Heart left ventricle (tissue), 16 donors: ENCODE results near the gene KCNJ6. TPM values are rescaled to one million over a fixed set of nuclear protein-coding genes. Genes with fewer than 3 reads are reported as not detected.

Source experiments
- ATAC-seq, 4 donors: fragments of 200-7000 bp; cut with Tn5 transposase; one replicate each; pipeline ENCODE4 v1.9.1; 2020 to 2022; ENCODE audit warnings: moderate library complexity in 4 of 4, mild to moderate bottlenecking in 3 of 4, moderate number of reproducible peaks in 1 of 4
- DNase-seq, 5 donors: peaks; one replicate each; pipeline ENCODE4 v3.0.0-alpha.2; 2020
- H3K27ac ChIP-seq, 12 donors: fragments of 200-600 bp; sonication (generic) in 4 of 12; one replicate each; pipeline versions ENCODE4 v1.5.0 to v1.8.0; 2016 to 2022; ENCODE audit warnings: mild to moderate bottlenecking in 2 of 12
- H3K27me3 ChIP-seq, 9 donors: fragments of 200-600 bp; sonication (generic) in 2 of 9; one replicate each; pipeline versions ENCODE4 v1.5.1 to v1.8.0; 2016 to 2022; ENCODE audit warnings: mild to moderate bottlenecking in 3 of 9
- H3K36me3 ChIP-seq, 9 donors: fragments of 200-600 bp; sonication (generic) in 2 of 9; one replicate each; pipeline versions ENCODE4 v1.5.0 to v1.8.0; 2018 to 2022; ENCODE audit warnings: mild to moderate bottlenecking in 2 of 9
- H3K4me1 ChIP-seq, 12 donors: fragments of 200-600 bp; sonication (generic) in 4 of 12; one replicate each; pipeline versions ENCODE4 v1.5.0 to v1.8.0; 2016 to 2022; ENCODE audit warnings: mild to moderate bottlenecking in 3 of 12
- H3K4me3 ChIP-seq, 12 donors: fragments of 200-600 bp; sonication (generic) in 4 of 12; one replicate each; pipeline versions ENCODE4 v1.5.0 to v1.8.0; 2017 to 2022; ENCODE audit warnings: mild to moderate bottlenecking in 9 of 12, moderate library complexity in 4 of 12
- H3K9me3 ChIP-seq, 12 donors: fragments of 200-600 bp; sonication (generic) in 4 of 12; one replicate each; pipeline versions ENCODE4 v1.5.0 to v1.8.0; 2016 to 2022; ENCODE audit warnings: mild to moderate bottlenecking in 1 of 12
- POLR2A ChIP-seq, 2 donors: fragments of 450-650 bp; IDR thresholded peaks; one replicate each; pipeline ENCODE4 v1.6.1; 2017; ENCODE audit warnings: antibody characterized with exemption in 2 of 2, mild to moderate bottlenecking in 2 of 2, moderate library complexity in 2 of 2
- WGBS, 4 donors: extraction: QIAGEN DNeasy Blood & Tissue Kit in 2 of 4; methylation state at CpG; one replicate each; pipeline versions ENCODE4 v1.1.5 to v1.1.7; 2013 to 2018; 5-methylcytosine and 5-hydroxymethylcytosine counted together
- intact Hi-C, 10 donors: fragments of 100-400 bp; cut with DNase I; formaldehyde crosslinking; loops; one replicate each; pipeline versions ENCODE4 v1.11.1 to v1.14.2; 2022
- polyA plus RNA-seq, 2 donors: library from polyadenylated mRNA; stranded (reverse); fragments of 200-250 nt; gene quantifications; one replicate each; pipeline ENCODE4 v1.2.3, GENCODE V29; 2013
- total RNA-seq, 9 donors: library from RNA; depleted of rRNA in 2 of 9; stranded (reverse); fragments of >200 nt in 2 of 9; fragmentation: NEBNext Ultra II Directional in 3 of 9; extraction: Animal tissue kit (Norgen Biotek cat#: 25700) in 3 of 9; gene quantifications; one replicate each; pipeline versions ENCODE4 v1.1.0 to v1.2.4, GENCODE V29; 2016 to 2023
- TF ChIP-seq, protein P1 (sequence below), 12 donors: fragments of 200-600 bp; sonication (generic) in 4 of 12; IDR thresholded peaks; one replicate each; pipeline versions ENCODE4 v1.5.0 to v1.8.0; 2018 to 2022; ENCODE audit warnings: antibody characterized with exemption in 12 of 12, mild to moderate bottlenecking in 5 of 12
- donor health status: ischemic (EF 13 %, LVEDD 7.1; RV severe dilation, severe dysfunction).
- donor health status: healthy with polysubstance abuse.
- donor health status: DM: no; HTN: yes; CAD: no.
- donor health status: DM: no; HTN: no; CAD: no.
- donor health status: ischemic (EF 25% LVEDD 6.9; RV normal size, moderate dysfunction).
- donor health status: ischemic (EF 25% LVEDD 5.7; RV mildly dilated, moderate dysfunction).
- donor health status: healthy.
- donor health status: DM: yes; HTN: yes; CAD: no.
- donor health status: ischemic (EF 35%, LVEDD 5.7; RV mildly dilated, moderate dysfunction).
- donor health status: nonischemic (EF 11% LVEDD 7.7; RV severe dilation, severe dysfunction).
- donor health status: DM: yes; HTN: yes; CAD: no.
- donor health status: PGD.
- donor health status: ischemic (EF 29% LVEDD 5.4; RV normal size, mild dysfunction).
- donor health status: nonischemic (EF 23%, LVEDD 6.1; RV moderate dilation, normal function).

KCNJ6 gene
- total and polyA plus RNA-seq, 11 donors, result not detected

DNA sequence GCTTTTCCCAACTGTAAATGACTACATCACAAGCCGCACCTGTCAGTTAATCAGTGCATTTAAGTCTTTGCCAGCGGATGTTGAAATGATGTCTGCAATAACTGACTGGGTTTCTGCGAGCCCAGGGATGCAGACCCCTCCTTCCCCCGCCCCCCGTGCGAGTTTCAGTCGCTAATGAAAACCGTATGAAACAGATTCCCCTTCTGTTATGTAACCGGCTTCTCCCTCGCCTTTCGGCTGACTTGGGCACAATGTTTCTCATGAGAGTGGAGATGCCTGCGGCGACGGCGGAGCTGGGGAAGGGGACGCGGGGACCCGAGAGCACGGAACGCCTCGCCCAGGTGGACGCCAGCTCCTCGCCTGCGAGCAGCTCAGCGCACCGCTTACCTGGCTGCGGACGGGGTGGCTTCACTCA lies 753 bp downstream of the KCNJ6 start:
- H3K27me3 ChIP-seq, result peaks cover 16 to 82% (median 28%) of the 10 kb centered on the region in 9 donors
- intact Hi-C loops, result loop anchor here in 8 of 10 donors (5.0 to 10.0 kb wide), 4 partner anchors 201 to 212 kb away; no protein-coding TSS in a partner anchor
- WGBS, 4 donors, result 3 to 6% (median 4%) methylated on average over 18 to 28 of the region's 28 CpGs
- ATAC-seq, result no peak
- peak overlapping the region in 8 of 12 donors; percentile 8 to 42 (median 27) for H3K4me3 ChIP-seq
- H3K27ac ChIP-seq, result no peak overlapping the region
- no peaks in the 10 kb centered on the region for H3K9me3 ChIP-seq
- no peaks in the 10 kb centered on the region for H3K36me3 ChIP-seq
- H3K4me1 ChIP-seq, result peaks cover 0 to 21% (median 13%) of the 10 kb centered on the region in 12 donors
- DNase-seq, result no peak
- TF ChIP-seq, protein P1, sequence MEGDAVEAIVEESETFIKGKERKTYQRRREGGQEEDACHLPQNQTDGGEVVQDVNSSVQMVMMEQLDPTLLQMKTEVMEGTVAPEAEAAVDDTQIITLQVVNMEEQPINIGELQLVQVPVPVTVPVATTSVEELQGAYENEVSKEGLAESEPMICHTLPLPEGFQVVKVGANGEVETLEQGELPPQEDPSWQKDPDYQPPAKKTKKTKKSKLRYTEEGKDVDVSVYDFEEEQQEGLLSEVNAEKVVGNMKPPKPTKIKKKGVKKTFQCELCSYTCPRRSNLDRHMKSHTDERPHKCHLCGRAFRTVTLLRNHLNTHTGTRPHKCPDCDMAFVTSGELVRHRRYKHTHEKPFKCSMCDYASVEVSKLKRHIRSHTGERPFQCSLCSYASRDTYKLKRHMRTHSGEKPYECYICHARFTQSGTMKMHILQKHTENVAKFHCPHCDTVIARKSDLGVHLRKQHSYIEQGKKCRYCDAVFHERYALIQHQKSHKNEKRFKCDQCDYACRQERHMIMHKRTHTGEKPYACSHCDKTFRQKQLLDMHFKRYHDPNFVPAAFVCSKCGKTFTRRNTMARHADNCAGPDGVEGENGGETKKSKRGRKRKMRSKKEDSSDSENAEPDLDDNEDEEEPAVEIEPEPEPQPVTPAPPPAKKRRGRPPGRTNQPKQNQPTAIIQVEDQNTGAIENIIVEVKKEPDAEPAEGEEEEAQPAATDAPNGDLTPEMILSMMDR (IDR thresholded peaks at IDR 0.05), result no peak
- TF ChIP-seq POLR2A (IDR thresholded peaks at IDR 0.05), result no peak

DNA sequence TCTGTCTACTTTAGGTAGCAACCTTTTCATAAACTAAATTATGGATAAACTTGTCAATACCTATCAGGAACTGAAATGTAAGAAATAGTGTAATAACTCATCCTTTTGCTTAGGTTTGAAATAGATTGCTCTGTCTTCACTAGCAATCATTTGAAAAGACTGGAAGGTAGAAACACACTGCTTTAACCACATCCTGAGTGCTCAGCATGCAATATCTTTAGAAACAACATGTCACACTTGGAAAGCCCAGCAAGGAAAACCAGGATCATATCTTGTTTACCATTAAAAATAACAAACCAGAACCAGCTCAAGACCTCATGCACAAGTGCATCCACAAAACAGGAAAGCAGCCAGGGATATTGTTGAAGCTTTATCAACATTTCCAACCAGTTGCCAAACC lies 3.6 kb downstream of the KCNJ6 start:
- Histone ChIP-seq H3K4me1 (peaks cover 0 to 21% (median 13%) of the 10 kb centered on the region in 12 donors), H3K27ac (no peak overlapping the region), H3K9me3 (no peaks in the 10 kb centered on the region), H3K27me3 (peaks cover 16 to 75% (median 28%) of the 10 kb centered on the region in 9 donors), H3K4me3 (no peak overlapping the region), H3K36me3 (no peaks in the 10 kb centered on the region)
- intact Hi-C loops, result loop anchor here in 2 of 10 donors (10.0 kb wide), 2 partner anchors 198 to 212 kb away; no protein-coding TSS in a partner anchor
- DNase-seq (no peak), ATAC-seq (no peak)
- TF ChIP-seq, protein P1 (IDR thresholded peaks at IDR 0.05), result no peak
- TF ChIP-seq POLR2A (IDR thresholded peaks at IDR 0.05), result no peak

GRCh38 chr21:37909936-37910335 lies 6.3 kb downstream of the KCNJ6 start:
- Histone ChIP-seq H3K4me1 (peaks cover 0 to 7% (median 0%) of the 10 kb centered on the region in 12 donors), H3K9me3 (no peaks in the 10 kb centered on the region), H3K27me3 (peaks cover under 1 to 59% (median 13%) of the 10 kb centered on the region in 9 donors), H3K27ac (no peak overlapping the region), H3K36me3 (no peaks in the 10 kb centered on the region), H3K4me3 (no peak overlapping the region)
- intact Hi-C loops, result loop anchor here in 3 of 10 donors (10.0 kb wide), 2 partner anchors 195 to 215 kb away; no protein-coding TSS in a partner anchor
- ATAC-seq (no peak), DNase-seq (no peak)
- no peak for TF ChIP-seq POLR2A (IDR thresholded peaks at IDR 0.05)
- TF ChIP-seq, protein P1 (IDR thresholded peaks at IDR 0.05), result no peak
- WGBS, 4 donors, result 57 to 86% (median 80%) methylated on average over 6 of the region's 6 CpGs

- no peaks in the 10 kb centered on the region for H3K36me3 ChIP-seq
- H3K9me3 ChIP-seq, result no peaks in the 10 kb centered on the region
- TF ChIP-seq, protein P1 (IDR thresholded peaks at IDR 0.05), result no peak
- no peak for TF ChIP-seq POLR2A (IDR thresholded peaks at IDR 0.05)
- peaks cover 0 to 49% (median 7%) of the 10 kb centered on the region in 9 donors for H3K27me3 ChIP-seq
- 80 to 90% (median 85%) methylated on average over 2 of the region's 2 CpGs for WGBS, 4 donors
- intact Hi-C loops, result loop anchor here in 1 of 10 donors (10.0 kb wide), 1 partner anchor 216 kb away; no protein-coding TSS in a partner anchor
- H3K4me1 ChIP-seq, result peaks cover 0 to 3% (median 0%) of the 10 kb centered on the region in 12 donors
- no peak overlapping the region for H3K4me3 ChIP-seq
- H3K27ac ChIP-seq, result no peak overlapping the region
- DNase-seq, result no peak
- ATAC-seq, result no peak
These were observed 7.6 kb downstream of the KCNJ6 start for GRCh38 chr21:37908691-37909090.
